ENCODE results near the gene MYH14.
"Not testable (repeated sequence)": the region's sequence is repeated elsewhere in the genome, so short reads cannot be mapped to it uniquely, and the experiment has no call there.

MYH14 gene

DNA sequence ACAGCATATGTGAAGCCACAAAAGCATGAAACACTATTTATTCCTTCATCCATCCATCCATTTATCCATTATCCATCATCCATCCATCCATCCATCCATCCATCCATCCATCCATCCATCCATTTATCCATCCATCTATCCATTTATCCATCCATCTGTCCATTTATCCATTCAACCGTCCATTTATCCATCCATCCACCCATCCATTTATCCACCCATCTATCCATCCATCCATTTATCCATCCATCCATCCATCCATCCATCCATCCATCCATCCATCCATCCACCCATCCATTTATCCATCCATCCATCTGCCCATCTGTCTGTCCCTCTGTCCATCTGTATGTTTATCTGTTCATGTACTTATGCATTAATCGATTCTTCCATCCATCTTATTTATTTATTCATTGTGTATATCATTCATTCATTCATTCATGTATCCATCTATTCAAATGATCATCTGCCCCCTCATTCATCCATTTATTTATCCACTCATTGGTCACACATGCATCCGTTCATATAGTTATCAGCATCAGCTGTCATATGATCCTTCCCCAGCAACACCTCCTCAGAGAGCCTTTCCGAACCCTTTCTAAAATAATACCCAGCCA, 7.0 kb upstream of the MYH14 start:
- no peak for DNase-seq

DNA sequence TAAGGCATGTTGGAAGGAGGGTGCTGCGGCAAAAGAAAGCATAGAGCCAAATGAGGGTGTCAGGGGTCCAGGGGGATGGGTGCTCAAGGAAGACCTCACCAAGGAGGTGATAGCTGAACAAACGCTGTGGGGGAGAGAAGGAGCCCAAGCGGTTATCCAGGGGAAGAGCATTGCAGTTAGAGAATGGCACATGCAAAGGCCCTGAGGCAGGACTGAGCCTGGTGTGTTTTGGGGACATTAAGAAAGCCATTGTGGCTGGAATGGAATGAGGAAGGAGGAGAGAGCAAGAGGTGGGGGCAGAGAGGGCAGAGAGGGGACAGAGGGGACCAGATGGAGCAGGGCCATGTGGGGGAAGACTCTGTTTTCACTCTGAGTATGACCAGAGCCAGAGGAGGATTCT, 6.1 kb upstream of the MYH14 start:
- no peak for DNase-seq

DNA sequence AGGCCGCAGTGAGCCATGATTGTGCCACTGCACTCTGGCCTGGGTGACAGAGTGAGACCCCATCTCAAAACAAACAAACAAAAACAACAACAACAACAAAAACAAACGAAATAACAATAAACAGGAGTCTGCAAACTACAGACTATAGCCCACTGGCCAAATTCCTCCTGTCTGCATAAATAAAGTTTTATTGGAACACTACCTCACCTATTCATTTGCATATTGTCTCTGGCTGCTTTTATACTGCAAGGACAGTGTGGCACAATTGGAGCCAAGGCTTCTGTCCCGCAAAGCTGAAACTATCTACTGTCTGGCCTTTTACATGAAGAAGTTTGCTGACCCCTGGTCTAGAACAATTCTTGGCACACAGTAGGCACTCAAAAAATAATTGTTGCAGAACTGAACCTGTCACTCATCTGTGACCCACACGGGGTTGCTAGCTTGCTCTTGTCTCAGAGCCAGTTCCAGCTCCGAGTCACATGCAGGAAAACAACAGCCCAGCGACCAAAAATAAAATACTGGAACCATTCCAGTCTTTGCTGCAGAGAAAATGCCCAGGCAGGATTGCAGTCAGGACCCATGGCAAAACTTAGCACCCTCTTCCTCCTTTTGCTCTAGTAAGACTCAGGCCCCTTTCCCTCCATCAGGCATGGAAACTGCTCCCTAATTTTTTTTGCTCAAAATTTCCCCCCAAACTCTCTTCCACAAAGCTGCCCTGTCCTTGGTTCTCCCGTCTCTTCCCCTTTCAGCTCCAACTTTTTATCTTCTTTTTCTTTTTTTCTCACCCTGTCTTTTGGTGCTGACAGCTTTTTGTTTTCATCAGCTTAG, 4.8 kb upstream of the MYH14 start:
- DNase-seq = no peak

DNA sequence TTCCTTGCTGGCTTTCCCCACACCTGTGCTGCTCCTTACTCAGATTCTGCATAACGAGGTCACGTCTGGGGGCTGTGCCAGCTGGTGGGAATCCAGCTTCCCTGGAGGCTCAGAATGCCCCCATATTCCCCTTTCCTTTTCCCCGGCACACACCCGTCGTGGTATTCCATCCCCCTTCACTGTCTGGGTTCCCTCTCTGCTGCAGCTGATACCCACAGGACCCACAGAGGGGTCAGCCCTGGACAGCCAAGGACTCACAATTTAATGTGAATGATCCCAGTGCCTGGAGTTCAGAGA, 4.2 kb upstream of the MYH14 start:
- DNase-seq = no peak

DNA sequence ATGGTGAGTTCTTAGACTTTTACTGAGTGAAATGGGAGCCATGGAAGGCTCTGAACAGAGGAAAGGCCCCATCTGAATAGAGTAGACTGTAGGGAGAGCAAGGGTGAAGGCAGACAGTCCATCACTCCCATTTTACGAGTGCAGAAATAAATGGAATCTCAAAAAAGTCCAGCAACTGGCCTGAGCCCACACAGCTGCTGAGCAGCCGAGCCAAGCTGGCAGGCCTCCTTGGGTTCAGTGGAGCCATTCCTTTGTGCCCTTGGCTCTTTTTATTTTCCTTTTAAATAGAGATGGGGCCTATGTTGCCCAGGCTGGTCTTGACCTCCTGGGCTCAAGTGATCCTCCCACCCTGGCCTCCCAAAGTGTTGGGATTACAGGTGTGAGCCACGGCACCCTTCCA, 1.0 kb upstream of the MYH14 start:
- no peak for DNase-seq

DNA sequence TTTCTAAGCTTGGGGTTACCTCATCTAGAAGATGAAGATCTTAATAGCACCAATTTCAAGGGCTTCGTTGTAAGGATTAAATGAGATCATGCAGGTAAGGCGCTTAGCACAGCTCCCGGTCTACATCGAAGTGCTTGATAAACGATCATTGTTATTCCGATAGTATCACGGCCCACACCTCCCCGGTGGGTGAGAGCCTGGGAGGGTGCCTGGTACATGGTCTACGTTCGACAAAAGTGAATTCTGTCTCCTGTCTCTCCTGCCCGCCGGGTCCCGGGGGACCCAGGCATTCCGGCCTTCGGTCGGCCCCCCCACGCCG, 501 bp upstream of the MYH14 start:
- DNase-seq = no peak

DNA sequence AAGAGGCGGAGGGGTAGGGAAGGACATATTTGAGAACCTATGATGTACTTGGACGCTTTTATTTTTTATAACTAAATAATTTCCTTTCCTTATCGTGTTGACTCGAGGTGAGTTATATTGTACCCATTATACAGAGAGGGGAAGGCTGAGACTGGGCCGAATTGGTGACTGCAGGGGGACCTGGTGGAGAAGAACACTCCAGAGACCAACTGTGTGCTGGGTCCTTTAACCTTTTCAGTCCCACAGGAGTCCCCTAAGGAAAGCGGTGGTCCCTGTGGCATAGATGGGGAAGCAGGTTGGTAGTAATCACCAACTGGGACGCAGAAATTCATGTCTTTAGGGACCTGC, 633 bp downstream of the MYH14 start:
- no peak for DNase-seq

DNA sequence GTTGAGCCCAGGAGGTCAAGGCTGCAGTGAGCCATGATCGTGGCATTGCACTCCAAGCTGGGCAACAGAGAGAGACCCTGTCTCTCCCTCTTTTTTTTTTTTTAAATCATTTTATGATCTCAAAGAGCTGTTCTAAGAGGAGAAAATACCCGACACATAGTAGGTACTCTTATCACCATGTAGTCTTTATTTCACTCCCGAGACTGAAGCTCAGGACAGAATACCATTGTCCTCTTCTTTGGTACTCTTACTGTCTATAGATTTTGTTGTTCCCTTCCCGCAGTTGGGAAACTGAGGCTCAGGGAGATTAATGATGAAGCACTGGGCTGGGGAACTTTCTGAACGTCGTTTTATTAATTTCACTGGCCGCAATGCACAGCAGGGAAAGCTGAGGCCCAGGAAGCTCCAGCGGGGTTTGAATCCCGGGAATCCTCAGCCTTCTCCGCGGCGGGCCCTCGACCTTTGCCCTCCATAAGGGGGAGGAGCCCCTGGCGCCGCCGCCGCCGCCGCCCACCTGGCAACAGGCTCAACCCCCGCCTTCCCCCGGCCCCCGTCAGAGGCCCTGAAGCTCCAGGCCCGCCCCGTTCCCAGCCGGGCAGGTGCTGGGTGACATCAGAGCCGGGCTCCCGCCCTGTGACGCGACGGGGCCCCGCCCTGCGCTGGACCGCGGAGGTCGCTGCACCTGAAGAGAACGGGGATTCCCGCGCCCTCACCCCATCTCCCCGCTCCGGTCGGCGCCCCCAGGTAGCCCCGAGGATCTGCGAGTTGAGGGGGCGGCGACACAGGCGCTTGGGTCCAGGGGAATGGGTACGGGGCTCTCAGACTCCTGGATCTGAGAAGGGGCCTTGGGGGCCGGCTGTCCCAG, 1.6 kb downstream of the MYH14 start:
- DNase-seq = peak; percentile 94

DNA sequence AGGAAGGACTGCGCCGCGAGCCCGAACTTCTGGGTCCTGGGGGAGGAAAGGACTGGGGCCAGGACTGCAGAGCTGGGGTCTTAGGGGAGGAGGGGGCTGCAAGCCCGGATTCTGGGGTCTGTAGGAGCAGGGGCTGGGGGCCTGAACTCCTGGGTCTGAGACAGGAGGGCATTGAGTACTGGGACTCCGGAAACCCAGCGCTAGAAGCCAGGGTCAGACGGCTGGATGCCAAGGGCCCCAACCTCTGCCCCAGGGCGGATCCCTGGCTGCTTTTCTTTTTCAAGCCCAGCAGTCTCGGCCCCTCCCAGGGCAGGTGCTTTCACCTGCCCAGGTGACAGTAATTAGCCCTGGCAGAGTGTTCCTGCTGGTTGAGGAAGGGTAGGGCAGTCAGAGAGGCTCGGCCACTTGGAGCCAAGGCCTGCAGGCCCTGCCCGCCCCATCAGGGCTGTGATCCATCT, 2.3 kb downstream of the MYH14 start:
- DNase-seq = peak; percentile 83

DNA sequence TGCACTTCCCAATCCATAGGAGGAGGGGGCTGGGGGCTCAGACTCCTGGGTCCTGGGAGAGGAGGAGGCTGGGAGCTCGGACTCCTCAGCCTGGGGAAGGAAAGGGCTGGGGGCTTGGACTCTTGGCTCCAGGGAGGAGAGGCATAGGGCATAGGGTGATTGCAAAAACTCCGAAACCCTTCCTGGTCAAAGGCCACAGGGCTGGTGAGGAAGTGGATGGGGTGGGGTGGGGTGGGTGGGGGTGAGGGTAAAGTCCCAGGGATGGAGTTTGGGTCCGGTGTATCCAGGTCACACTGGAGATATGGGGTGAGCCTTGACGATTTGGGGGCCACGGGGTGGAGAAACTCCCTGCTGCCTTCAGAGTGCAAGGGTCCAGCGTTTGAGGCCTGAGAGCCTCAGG, 2.8 kb downstream of the MYH14 start:
- no peak for DNase-seq

DNA sequence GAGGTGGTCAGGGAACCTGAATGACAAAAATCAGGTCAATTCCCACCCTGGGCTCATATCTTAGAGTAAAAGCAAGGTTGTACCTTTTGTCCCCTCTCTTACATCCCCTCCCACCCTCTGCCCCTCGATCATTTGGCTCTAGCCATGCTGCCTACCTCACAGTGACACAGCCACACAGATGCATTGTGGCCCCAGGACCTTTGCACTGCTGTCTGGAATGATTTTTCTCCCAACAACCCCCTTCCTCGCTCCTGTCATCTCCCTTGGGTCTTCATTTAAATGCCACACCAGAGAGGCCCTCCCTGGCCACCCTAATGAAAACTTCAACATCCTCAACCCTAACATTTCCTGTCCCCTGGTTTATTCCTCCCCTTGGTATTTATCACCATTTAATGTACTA, 4.3 kb downstream of the MYH14 start:
- no peak for DNase-seq

DNA sequence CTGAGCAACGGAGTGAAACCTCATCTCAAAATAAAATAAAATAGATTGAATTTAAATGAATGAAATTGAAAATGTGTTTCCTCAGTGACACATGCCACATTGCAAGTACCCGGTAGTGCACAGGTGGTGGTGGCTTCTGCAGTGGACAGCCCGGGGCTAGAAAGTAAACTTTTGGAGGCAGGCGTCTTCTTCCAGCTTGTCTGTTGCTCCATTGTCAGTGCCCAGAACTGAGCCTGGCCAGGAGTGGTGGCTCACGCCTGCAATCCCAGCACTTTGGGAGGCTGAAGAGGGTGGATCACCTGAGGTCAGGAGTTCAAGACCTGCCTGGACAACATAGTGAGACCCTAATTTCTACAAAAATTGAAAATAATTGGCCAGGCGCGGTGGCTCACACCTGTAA, 5.7 kb downstream of the MYH14 start:
- no peak for DNase-seq

DNA sequence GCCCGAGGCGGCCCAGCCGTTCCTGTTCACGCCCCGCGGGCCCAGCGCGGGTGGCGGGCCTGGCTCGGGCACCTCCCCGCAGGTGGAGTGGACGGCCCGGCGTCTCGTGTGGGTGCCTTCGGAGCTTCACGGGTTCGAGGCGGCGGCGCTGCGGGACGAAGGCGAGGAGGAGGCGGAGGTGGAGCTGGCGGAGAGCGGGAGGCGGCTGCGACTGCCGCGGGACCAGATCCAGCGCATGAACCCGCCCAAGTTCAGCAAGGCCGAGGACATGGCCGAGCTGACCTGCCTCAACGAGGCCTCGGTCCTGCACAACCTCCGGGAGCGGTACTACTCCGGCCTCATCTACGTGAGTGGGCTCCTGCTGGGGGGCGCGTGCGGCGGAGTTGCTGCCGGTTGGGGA, 7.0 kb downstream of the MYH14 start:
- DNase-seq = no peak

DNA sequence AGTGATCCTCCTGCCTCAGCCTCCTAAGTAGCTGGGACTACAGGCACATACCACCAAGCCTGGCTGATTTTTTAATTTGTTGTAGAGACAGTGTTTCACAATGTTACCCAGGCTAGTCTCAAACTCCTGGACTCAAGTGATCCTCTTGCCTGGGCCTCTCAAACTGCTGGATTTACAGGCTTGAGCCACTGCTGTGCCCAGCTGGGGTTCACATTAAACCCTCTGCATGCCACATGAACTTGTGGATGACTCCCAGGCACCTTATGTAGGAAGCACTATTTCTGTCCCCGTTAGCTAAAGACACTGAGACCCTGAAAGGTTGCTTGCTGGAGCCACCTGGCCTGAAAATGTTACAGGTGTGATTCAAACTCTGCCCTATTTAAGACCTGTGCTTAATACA, 10.5 kb downstream of the MYH14 start:
- no peak for DNase-seq

DNA sequence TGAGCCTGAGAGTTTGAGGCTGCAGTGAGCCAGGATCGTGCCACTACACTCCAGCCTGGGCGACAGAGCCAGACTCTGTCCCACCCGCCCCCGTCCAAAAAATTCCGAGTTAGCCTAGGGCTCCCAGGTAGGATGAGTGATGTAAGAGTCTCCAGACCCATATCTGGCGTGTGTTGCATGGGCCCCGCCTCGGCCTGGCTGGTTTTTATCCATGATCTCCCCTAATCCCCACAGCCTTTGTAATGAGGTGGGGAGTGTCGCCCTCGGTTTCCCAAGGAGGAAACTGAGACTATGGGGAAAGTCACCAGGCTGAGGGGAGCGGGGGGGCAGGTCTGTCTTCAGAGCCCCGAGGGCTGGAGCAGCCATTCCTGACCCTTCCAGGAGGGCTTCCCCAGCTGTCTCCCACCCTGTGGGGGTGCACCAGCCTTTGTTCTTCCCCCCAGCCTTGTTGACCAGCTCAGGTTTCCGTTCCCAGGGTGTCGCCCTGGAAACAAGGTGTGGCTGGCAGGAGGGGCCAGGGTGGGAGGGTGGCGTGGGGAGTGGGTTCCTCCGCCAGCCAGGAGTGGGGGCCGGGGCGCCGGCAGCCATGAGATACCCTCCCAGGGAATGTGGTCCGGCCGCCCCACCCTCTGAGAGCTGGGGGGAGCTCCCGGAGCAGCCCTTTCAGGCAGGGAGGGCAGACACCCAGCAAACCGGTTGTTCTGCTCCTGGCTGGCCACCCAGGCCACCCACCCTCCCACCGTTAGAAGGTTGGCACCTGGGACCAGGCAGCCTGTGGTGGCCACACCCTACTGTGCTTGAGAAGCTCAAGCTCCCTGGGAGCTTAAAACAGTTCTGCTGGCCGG, 11.5 kb downstream of the MYH14 start:
- DNase-seq = no peak

DNA sequence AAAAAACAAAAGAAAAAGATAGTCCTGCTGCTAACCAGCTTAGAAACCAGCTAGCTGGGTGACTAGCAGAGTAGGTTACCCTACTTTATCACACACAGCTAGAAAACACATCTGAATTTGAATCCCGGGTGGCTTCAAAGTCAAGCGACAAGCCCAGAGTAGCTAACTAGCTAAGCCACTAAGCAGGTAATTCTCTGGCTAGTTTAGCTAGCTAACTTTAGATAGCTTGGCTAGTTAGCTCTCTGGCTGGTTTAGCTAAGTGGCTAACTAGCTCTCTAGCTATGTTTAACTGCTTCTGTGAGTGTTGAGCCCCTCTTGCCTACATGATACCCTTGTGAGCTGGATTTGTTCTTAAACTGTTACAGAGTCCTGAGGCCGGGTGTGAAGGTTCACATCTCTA, 12.4 kb downstream of the MYH14 start:
- DNase-seq = no peak

DNA sequence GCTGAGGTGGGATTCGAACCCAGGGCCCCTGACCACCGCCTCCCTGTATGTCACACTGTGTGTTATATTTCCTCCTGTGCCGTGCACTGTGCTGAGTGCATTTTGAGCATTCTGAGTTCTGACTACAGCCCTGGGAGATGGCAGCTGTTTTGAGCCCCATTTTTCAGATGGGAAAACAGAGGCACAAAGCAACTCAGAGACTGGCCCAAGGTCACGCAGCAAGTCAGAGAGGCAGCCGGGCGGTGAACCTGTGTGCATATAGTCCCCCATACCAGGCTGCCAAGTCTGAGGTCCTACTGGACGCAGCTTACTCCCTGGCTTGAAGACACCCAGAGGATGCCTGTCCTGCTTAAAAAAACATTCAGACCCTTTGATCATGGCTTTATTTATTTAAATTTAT, 17.7 kb downstream of the MYH14 start:
- DNase-seq = no peak

DNA sequence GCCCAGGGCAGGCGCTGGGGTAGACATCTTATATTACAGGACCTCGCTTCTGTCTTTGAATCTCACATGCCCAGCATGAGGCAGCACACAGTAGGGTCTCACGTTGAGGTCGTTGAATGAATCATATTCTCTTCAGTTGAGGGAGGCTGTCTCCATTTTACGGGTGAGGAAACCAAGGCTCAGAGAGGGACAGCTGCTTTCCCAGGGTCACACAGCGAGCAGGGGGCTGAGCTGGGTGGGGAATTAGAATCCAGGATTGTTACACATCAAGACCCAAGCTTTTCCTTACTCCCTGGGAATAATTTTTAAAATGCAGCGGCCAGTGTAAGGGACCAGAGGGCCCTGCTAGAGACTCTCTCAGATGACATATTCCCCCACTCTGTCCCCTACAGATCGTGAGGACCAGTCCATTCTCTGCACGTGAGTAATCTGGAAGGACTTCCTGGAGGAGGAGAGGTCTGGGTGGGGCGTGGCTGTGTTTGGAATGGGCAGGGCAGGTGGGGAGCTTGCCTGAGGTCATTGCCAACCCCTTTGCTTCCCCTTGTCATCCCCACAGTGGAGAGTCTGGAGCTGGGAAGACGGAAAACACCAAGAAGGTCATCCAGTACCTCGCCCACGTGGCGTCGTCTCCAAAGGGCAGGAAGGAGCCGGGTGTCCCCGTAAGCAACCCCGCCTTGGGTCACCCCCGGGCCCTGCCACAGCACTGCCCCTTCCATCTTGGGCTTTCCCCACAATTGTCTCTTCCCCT, 19.4 kb downstream of the MYH14 start:
- DNase-seq = no peak

DNA sequence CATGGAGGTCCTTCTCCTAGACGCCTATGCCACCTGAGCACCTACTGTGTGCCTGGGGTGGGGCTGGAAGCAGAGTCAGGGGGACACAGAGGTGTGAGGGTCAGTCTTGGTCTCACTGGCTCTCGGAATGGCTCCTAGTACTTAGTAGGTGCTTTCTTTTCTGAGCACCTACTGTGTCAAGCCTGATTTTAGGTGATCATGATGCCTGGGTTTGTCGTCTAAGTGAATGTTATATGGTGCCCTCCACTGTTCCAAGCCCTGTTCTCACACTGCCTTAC, 20.0 kb downstream of the MYH14 start:
- DNase-seq = no peak

DNA sequence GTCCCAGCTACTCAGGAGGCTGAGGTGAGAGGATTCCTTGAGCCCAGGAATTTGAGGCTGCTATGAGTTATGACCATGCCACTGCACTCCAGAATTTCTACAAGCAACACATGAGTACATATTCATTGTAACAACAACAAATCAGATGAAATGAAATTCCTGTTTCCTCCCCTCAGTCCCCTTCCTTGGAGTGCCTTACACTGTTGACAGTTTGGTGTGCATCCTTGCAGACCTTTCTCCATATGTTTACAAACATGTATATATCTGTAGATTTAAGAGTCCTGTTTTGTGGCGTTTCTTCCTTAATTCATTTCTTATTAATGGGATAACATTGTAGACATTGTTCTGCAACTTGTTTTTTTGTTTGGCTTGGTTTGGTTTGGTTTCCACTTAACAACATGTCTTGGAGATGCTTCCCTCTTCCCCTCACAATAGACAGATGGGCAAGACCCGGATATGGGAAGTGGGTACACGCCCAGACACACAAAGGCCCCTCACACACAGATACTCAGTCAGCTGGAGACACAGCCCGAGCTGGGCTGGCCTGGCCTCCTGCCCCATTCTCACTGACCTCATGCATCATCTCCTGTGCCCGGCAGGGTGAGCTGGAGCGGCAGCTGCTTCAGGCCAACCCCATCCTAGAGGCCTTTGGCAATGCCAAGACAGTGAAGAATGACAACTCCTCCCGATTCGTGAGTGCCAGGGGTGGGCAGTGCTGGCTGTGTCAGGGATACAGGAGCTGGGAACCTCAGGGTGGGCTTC, 21.7 kb downstream of the MYH14 start:
- no peak for DNase-seq

DNA sequence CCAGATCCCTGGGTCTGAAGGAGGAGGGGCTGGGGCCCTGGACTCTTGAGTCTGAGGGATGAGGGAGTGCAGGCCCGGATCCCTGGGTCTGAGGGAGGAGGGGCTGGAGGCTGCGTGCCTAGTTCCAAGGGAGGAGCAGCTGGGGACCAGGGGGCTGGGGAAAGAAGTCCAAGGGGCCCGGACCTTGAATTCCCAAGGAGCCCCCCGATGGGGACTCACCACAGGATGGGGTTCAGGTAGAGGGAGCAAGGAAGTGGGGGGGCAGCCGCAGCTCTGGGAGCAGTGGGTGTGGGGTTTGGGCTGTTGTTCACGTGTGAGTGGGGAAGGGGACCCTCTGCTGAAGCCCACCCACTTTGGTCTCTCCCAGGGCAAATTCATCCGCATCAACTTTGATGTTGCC, 23.1 kb downstream of the MYH14 start:
- no peak for DNase-seq

DNA sequence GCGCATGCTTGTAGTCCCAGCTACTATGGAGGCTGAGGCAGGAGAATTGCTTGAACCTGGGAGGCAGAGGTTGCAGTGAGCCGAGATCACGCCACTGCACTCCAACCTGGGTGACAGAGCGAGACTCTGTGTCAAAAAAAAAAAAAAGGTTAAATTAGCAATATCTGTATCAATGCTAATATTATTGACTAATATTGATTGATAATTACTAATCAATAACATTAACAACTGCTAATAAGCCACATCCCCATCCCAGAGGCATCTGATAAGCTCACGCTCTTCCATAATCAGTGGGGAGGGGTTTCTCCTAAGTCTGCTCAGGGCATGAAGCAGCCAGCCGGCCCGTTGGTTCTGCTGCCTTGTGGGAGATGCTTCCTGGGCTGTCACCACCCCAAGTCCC, 24.7 kb downstream of the MYH14 start:
- DNase-seq = not testable (repeated sequence)
